ENCODE data around the gene SAMM50. TPM values are rescaled to one million over a fixed set of nuclear protein-coding genes. Genes with fewer than 3 reads are reported as not detected.
A peak's percentile ranks its signal among the peaks of the same experiment; 100 is the strongest.

SAMM50 gene
- total RNA-seq, 1 experiment from 2014 or later, result 79.4 TPM

DNA sequence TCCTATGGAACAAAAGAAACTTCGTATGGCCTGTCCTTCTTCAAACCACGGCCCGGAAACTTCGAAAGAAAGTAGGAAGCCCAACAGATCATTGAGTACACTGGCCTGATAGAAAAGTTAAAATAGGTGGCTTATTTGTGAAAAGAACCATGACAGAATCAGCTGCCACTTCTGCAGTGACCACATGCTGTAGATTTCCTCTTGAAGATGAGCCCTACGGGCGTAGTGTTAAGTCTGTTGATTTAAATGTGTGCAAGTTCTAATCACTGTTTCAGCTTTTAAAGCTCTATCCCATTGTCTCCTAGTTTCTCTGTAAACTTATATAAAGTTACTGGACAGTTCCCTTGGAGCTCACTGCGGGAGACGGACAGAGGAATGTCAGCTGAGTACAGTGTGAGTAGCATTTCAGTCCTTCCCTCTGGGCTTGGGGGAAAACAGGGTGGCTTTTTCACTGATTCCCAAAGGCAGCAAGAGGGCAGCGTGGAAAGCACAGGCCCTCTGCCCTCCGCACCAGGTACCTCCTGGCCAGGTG is 17.8 kb downstream of the SAMM50 start:
- no peak for DNase-seq (ENCODE audit: low spot score)
- in situ Hi-C loops (cut with HindIII; ENCODE audit: low sequenced_read_pairs), result no loop called here

DNA sequence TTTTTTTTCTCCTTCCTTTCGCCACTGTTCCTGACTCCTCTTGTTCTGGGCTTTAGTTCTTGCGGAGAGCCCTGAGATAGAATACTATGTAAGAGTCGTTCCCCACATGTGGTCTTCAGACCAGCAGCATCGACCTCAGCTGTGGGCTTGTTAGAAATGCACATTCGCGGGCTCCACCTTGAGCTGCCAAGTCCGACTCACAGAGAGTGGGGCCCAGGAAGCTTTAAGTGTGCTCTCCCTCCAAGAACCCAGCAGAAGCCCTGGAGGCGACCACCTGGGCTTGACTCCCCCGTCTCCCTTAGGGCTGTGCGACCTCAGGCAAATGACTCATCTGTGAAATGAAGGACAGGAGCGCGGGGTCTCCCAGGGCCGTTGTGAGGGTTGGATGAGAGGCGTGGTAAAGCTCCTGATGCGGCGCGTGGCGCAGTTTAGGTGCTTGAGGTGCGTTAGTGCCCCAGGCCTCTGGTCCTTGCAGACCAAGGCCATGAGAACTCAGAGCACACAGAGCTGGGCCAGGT is 18.8 kb downstream of the SAMM50 start:
- no peak for DNase-seq (ENCODE audit: low spot score)
- in situ Hi-C loops (cut with HindIII; ENCODE audit: low sequenced_read_pairs), result no loop called here

DNA sequence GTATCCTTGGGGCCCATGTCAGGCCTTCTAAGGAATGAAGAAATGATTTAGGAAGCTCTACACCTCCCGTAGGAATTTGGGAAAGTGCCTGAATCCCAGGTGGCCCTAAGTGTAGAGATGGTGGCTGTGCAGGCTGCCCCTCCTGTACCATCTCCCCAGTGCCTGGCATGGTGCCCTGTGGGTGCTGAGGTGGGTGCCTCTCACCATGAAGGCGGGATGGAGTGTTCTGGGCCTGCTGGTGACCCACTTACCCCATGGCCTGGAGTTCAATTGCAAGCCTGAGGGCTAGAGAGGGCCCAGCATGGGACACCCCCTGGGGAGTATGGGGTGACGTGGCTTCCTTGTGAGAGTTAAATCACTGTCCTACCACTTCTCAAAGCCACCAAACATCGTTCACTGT is 19.8 kb downstream of the SAMM50 start:
- in situ Hi-C loops (cut with HindIII; ENCODE audit: low sequenced_read_pairs), result no loop called here
- DNase-seq (ENCODE audit: low spot score), result no peak

DNA sequence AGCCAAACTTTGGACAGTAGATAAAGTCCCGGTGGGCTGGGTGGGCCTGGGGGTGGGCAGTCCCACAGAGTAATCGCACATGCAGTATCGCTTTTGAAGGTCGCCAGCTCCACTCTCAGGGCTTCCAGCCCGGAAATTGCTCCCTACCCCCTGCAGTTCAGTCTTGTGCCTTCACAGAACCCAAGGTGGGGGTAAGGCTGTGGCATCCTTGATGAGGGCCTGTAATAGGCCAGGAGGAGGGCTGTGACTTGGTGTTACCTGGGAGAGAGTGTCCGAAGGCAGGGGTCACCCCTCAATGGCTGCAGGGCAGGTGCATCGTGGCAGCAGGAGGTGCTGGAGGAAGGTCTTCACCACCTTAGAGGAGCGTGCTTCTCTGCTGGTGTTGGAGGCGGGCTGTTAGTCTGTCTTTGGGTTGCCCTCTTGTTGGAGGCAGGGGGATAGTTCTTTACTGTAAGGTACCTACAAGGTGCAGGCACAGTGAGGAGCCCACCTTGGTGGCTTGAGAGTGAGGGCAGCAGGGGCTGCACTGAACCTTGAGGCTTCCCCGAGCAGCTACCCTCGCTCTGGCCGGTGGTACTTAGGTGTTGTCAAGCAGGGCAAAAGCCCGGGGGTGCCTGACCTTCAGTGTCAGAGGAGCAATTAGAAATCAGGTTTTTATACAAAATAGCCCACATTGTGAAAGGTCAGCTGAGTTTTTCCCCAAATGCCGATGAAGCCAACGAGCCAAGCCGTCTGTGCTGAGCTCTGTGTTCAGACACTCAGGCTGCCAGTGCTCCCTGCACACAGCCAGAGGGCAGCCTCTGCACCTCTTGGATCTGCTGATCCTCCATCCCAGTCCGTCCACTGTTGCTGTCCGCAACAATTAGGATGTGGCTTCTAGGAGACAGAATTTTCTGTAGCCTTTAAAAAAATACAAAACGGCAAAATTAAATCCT is 21.9 kb downstream of the SAMM50 start:
- in situ Hi-C loops (cut with HindIII; ENCODE audit: low sequenced_read_pairs), result no loop called here
- no peak for DNase-seq (ENCODE audit: low spot score)

DNA sequence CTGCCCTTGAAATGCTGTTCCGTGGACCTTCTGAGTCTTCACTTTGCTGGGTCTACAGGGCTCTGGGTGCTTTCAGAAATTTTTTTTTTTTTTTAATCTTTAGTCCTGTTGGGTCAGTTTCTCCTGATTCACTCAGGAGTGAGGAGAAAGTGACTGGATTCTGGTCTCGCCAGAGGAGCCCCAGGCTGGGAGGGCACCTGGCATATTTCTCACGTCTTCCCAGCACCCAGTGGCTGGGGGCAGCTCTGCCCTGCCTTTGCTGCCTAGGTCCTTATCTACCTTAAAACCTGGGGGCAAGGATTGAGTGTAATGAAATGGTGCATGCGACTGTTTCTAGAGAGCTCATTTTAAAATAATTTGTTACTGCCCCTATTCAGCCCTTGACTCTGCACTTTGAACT is 23.3 kb downstream of the SAMM50 start:
- in situ Hi-C loops (cut with HindIII; ENCODE audit: low sequenced_read_pairs), result no loop called here
- DNase-seq (ENCODE audit: low spot score), result no peak

DNA sequence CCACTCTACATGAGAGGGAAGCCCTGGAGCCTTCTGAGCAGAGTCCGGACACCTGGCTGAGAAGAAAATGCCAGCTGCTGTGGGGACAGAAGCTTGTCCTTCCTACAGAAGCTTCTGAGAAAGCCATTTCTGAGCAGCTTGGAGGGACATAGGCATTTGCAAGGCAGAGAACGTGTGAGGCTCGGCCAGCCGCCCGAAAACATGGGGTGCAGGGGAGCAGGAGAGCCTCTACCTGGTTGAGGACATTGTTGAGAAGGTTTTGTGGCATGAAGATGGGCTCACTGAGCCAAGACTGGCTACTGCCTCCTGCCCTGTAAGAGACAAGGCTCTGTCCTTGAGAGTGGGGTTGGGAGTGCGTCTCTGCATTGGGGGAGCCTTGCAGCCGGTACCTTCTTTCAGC is 25.3 kb downstream of the SAMM50 start:
- DNase-seq (ENCODE audit: low spot score), result no peak
- in situ Hi-C loops (cut with HindIII; ENCODE audit: low sequenced_read_pairs), result no loop called here

DNA sequence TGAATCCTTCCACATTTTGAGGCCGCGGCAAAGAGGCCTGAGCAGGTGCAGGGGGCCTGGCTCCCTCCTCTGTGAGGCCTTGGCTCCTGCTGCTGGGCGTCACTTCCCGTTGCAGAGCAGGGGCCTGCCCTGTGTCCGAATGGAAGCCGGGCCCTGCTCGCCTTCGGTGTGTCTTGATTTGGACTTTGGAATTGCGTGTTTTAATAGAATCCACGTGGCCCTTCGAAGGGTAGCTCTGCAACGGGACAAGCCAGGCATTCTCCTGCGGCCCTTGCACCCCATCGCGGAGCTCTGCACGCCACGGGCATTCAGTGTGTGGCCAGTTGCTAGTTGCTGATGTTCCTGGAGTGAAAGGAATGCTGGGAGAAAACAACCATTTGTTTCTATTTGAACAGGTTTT is 25.8 kb downstream of the SAMM50 start:
- no peak for DNase-seq (ENCODE audit: low spot score)
- in situ Hi-C loops (cut with HindIII; ENCODE audit: low sequenced_read_pairs), result no loop called here

DNA sequence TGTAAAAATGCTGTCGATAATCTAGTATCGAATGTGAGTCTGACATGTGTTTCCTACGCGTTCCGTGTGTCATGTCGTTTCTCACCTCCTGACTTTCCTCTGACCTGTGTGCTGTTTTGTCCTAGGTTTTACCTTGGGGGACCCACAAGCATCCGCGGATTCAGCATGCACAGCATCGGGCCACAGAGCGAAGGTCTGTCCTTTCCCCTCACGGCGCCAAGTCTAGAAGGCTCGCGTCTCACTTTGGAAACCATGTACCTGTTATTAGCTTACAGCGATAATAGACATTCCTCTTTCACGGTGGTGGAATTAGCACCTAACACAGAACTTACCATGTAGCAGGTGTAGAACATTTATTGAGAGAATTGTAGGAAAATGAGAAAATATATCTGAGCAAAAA is 28.6 kb downstream of the SAMM50 start:
- DNase-seq (ENCODE audit: low spot score), result no peak
- in situ Hi-C loops (cut with HindIII; ENCODE audit: low sequenced_read_pairs), result no loop called here

DNA sequence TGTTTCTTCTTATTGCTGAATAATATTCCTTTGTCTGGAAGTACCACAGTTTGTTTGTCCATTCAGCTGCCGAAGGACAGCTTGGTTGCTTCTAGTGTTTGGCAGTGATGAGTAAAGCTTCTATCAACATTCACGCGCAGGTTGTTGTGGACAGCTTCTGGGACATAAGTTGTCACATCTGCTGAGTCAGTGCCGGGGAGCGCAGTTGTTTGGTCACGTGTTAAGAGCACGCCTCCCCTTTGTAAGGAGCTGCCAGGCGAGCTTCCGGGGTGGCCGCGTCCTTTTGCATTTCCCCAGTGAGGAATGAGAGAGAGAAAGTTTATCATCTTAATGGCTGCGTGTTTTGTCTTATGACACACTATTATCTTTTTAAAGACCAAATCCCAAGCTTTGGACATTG is 30.3 kb downstream of the SAMM50 start:
- in situ Hi-C loops (cut with HindIII; ENCODE audit: low sequenced_read_pairs), result no loop called here
- no peak for DNase-seq (ENCODE audit: low spot score)

DNA sequence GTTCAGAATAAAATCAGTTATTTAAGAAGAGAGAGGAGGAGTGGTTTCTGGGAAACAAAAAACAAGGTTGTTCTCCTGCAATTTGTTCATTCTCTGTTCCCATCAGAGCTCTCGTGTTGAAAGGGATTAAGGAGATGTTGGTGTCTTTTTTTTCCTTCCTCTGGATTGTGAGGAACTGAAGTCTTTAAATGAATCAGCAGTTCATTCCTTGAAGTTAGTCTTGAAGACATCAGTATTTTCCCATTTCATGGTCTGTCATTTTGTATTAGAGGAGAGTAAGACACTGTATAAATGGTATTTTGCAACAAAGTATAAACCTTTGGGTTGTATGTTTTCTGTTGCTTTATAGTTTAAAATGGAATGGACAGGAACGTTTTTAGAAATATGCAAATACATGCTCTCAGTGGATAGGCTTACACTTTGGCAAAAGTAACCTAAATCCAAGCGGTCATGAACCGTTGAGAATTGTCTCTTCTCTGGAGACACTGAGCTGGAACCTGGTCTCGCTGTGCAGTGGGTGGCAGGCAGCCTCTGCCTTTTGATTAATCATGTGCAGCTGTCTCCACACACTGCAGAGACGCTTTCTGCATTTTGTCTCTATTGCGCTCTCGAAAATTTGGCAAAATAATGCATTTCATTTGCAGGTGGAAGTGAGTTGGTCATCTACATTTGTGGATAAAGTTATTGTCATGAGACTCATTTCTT is 33.0 kb downstream of the SAMM50 start:
- no peak for DNase-seq (ENCODE audit: low spot score)
- in situ Hi-C loops (cut with HindIII; ENCODE audit: low sequenced_read_pairs), result no loop called here

DNA sequence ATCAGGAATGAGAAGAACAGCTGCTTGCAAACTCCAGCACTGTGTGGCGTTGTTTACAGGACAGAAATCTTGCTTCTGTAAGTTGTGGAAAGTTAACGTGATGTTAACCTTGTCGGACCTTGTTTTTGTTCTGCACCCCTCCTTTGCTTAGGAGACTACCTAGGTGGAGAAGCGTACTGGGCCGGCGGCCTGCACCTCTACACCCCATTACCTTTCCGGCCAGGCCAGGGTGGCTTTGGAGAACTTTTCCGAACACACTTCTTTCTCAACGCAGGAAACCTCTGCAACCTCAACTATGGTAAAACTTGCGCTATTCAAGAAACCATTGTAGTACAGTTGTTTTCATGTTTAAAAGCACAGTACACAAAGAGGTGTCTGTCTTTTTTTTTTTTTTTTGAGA is 33.7 kb downstream of the SAMM50 start:
- DNase-seq (ENCODE audit: low spot score), result no peak
- in situ Hi-C loops (cut with HindIII; ENCODE audit: low sequenced_read_pairs), result no loop called here

DNA sequence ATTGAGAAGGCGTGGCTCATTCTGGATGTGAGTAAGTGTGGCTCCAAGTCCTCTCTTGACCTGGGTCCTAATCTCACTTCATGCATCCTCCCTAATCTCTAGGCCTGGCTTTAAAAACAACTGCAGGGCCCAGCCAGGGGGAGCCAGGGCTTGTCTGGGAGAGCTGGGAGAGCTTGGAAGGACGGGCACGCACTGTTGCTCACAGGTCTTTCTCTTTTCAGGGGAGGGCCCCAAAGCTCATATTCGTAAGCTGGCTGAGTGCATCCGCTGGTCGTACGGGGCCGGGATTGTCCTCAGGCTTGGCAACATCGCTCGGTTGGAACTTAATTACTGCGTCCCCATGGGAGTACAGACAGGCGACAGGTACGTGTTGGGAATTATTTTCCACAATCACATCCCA is 34.8 kb downstream of the SAMM50 start:
- no peak for DNase-seq (ENCODE audit: low spot score)
- in situ Hi-C loops (cut with HindIII; ENCODE audit: low sequenced_read_pairs), result loop anchor here (5.0 kb wide), 1 partner anchor 92 kb away; no protein-coding TSS in a partner anchor

DNA sequence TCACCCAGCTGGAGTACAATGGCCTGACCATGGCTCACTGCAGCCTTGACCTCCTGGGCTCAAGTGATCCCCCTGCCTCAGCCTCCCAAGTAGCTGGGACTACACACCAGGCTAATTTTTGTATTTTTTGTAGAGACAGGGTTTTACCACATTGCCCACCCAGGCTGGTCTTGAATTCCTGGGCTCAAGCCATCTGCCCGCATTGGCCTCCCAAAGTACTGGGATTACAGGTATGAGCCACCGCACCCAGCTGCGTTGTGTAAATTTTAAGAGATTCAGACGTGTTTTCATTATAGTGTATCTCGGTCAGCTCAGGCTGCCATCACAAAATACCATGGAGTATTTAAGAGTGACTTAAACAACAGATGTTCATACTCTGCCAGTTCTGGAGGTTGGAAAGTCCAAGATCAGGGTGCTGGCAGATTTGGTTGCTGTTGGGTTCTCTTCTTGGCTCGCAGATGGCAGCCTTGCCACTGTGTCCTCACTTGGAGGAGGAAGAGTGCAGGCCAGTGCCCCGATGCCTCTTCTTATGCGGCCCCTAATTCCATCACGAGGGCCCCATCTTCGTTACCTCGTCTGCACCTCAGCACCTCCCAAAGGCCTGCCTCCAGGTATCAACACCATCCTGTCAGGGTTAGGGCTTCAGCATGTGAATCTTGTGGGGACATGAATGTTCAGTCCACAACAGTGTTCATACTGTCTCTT is 36.2 kb downstream of the SAMM50 start:
- in situ Hi-C loops (cut with HindIII; ENCODE audit: low sequenced_read_pairs), result loop anchor here (5.0 kb wide), 1 partner anchor 91 kb away; no protein-coding TSS in a partner anchor
- no peak for DNase-seq (ENCODE audit: low spot score)

DNA sequence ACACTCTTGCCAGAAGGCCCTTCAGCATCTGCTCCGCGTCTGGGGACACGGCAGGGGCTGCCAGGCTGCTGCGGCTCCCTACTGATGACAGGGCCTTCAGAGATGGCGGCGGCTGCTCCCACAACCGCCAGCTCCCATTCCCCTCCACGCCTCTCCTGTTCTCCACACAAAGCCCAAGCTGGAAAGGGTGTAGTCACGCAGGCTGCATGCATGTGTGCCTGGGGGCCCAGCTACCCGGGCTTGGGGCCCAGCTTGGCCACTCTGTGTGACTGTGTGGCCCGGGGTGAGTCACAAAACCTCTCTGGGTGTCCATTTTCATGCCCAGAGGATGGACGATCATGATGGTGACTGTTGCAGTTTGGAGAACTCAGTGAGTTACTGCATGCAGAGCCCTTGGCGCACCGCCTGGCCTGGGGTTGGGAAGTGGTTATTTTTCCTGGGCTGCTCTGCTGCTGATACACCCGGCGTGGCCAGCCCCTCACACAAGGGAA is 37.1 kb downstream of the SAMM50 start:
- DNase-seq (ENCODE audit: low spot score), result no peak
- in situ Hi-C loops (cut with HindIII; ENCODE audit: low sequenced_read_pairs), result loop anchor here (5.0 kb wide), 1 partner anchor 90 kb away; no protein-coding TSS in a partner anchor

DNA sequence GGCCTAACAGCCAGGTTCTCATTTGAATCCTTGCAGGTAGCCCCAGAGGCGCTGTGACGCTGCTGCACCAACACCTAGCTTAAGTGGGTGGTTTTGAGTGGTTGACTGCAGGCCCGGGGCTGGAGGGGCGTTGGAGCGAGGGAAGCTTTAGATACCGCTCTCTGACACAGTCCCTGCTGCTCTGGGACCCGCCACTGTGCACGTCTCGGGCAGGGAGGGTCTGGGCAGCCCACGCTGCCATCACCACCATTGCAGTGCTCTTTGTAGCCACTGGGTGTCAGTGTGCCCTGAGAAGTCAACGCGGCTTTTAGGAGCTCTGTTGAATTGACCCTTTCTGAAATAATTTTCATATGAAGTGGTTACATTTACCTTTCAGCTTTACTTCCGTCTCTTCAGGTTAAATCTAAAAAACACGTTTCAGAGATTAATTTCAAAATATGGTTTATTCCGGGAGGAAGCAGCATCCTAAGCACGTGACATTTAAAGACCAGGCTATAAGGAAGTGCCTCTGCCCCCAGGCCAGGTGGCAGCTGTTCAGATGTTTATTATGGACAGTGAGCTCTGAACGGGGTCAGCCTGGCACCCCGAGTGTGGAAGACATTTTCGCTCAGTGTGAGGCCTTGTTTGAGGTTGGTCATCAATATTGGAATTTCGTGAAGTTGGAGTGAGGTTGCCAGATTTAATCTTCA is 38.0 kb downstream of the SAMM50 start:
- DNase-seq (ENCODE audit: low spot score), result peak; percentile 64
- in situ Hi-C loops (cut with HindIII; ENCODE audit: low sequenced_read_pairs), result loop anchor here (5.0 kb wide), 1 partner anchor 89 kb away; no protein-coding TSS in a partner anchor

DNA sequence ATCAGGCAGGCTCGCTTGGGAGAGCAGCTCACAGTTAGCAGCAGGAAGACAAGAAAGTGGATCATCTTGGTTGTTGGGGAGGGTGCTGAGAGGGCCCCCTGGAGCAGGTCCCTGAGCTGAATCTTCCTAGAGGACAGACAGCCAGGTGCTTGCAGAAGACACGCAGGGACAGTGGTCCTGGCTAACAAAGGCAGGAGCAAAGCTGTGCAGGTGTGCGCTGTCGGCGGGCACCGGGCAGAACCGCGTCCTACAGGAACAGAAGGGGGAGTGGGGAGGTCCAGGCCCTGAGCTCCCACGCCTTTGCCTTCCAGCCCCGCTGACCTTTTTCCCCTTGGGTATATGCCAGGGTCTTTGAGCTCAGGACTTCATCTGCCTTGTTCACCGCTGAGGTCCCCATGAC is 38.8 kb downstream of the SAMM50 start:
- DNase-seq (ENCODE audit: low spot score), result no peak

DNA sequence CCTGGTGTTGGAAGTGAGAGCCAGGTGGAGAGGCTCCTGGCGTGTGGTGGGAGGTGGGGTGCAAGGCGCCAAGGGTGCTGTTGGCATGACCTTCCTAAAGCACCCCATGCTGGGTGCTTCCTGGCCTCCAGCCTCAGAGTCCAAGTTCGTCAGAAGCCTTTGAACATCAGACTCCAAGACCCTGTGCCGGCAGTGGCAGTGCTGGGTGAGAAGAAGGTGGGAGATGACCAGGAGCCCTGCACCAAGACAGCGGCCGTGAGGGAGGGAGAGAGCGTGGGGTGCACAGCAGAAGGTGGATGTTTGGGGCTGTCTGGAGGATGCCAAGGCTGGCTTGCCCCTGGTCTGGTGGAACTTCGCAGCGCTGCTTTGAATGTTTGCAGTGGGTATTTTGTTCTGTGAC is 39.2 kb downstream of the SAMM50 start:
- DNase-seq (ENCODE audit: low spot score), result no peak
- in situ Hi-C loops (cut with HindIII; ENCODE audit: low sequenced_read_pairs), result loop anchor here (5.0 kb wide), 1 partner anchor 88 kb away; no protein-coding TSS in a partner anchor

More for the DNA sequence above, 38.8 kb downstream of the SAMM50 start:
- in situ Hi-C loops (cut with HindIII; ENCODE audit: low sequenced_read_pairs), result loop anchor here (5.0 kb wide), 1 partner anchor 88 kb away; no protein-coding TSS in a partner anchor

DNA sequence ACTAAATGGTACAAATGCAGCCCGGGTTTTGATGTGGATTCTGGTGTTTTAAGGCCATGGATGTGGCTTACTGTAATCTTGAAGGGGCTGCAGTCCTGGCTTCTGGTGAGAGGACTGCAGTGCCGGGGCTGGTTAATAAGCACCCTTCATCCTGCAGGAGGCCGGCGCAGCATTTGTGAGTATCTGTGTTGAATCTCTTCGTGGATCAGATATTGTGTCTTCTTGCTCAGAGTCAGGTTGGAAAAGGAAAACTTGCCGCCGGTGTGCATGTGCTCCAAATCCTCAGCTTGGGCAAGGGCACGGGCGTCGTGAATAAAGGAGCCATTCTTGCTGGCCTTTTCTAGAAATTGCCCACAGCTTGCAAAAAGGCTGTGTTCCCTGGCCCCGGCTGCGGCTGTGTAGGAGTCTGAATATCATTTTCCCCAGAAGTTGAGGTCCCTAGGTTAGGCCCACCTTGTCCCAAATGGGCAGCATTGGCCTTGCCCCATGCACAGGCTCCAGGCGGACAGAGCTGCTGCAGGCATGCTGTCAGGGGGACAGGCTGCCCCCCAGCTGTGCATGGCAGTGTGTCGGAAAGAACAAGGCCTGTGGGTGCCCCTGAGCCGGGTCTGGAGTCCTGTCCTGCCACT is 39.9 kb downstream of the SAMM50 start:
- DNase-seq (ENCODE audit: low spot score), result no peak
- in situ Hi-C loops (cut with HindIII; ENCODE audit: low sequenced_read_pairs), result no loop called here

Measured in G401 (cell line).